Suprapubic skin (tissue), 4 donors: ENCODE results near the gene SNX1.

Source experiments
- EP300 ChIP-seq: sonication (generic); formaldehyde crosslinking; IDR thresholded peaks from one replicate; pipeline ENCODE4 v1.6.1; 2017; ENCODE audit warnings: antibody characterized with exemption
- POLR2A ChIP-seq, 2 donors: fragments of 450-650 bp; IDR thresholded peaks; one replicate each; pipeline ENCODE4 v1.6.1; 2017; ENCODE audit warnings: antibody characterized with exemption in 2 of 2, mild to moderate bottlenecking in 2 of 2, moderate library complexity in 2 of 2
- POLR2AphosphoS5 ChIP-seq, 3 donors: sonication (generic); formaldehyde crosslinking; IDR thresholded peaks; one replicate each; pipeline ENCODE4 v1.6.1; 2017; ENCODE audit warnings: antibody characterized with exemption in 3 of 3
- TF ChIP-seq, protein P1 (sequence below), 2 donors: fragments of 200-600 bp in 1 of 2; fragments of 450-650 bp in 1 of 2; sonication (generic) in 1 of 2; IDR thresholded peaks; one replicate each; pipeline ENCODE4 v1.5.1; 2016 to 2019; ENCODE audit warnings: antibody characterized with exemption in 2 of 2, mild to moderate bottlenecking in 1 of 2, moderate library complexity in 1 of 2

DNA sequence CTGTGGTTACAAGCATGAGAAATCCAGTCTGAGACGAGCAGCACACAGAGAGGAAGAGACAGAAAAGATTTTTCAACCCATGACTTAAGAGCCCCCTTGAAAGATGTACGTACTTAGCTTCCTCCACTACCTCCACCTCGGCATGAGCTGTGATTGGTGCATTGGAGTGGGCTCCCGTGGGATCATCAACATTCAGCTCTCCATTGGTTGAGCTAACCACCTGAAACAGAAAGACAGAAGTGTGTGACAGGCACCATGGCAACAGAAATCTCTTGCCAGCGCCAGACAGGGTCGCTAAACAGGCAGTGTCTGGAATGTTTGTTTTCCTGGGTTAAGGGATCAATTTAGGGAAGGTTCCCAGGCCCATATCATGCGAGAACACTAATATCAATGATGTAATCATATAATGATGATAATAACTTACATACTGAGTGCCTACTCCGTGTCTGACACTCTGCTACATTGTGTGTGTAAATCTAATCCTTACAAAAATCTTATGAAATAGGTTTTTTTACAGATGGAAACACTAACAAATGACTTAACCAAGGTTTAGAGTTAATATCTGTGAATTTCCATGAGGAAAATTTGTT is 84.5 kb downstream of the SNX1 start:
- TF ChIP-seq POLR2A (IDR thresholded peaks at IDR 0.05) (no peak), POLR2AphosphoS5 (IDR thresholded peaks at IDR 0.05) (no peak), EP300 (no peak)
- TF ChIP-seq, protein P1, sequence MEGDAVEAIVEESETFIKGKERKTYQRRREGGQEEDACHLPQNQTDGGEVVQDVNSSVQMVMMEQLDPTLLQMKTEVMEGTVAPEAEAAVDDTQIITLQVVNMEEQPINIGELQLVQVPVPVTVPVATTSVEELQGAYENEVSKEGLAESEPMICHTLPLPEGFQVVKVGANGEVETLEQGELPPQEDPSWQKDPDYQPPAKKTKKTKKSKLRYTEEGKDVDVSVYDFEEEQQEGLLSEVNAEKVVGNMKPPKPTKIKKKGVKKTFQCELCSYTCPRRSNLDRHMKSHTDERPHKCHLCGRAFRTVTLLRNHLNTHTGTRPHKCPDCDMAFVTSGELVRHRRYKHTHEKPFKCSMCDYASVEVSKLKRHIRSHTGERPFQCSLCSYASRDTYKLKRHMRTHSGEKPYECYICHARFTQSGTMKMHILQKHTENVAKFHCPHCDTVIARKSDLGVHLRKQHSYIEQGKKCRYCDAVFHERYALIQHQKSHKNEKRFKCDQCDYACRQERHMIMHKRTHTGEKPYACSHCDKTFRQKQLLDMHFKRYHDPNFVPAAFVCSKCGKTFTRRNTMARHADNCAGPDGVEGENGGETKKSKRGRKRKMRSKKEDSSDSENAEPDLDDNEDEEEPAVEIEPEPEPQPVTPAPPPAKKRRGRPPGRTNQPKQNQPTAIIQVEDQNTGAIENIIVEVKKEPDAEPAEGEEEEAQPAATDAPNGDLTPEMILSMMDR (IDR thresholded peaks at IDR 0.05): no peak
